ENCODE measurements around the gene FAXC.
"Not testable (repeated sequence)": the region's sequence is repeated elsewhere in the genome, so short reads cannot be mapped to it uniquely, and the experiment has no call there.

Gene FAXC

GRCh38 chr6:99269207-99269606, 80.3 kb downstream of the FAXC start:
- Histone ChIP-seq H3K36me3 (ENCODE audit: control insufficient read depth, insufficient read depth, low read length) (no peaks in the 10 kb centered on the region), H3K27me3 (replicated peaks; ENCODE audit: control insufficient read depth, insufficient read depth, low read length) (no peaks in the 10 kb centered on the region), H3K4me3 (replicated peaks; ENCODE audit: low read depth, low read length) (no peak overlapping the region)
- no peak for DNase-seq (ENCODE audit: extremely low read depth, insufficient read length)
- TF ChIP-seq CTCF (IDR thresholded peaks at IDR 0.05; ENCODE audit: insufficient read depth, low read length, poor library complexity, severe bottlenecking), result no peak

GRCh38 chr6:99266996-99267395, 82.5 kb downstream of the FAXC start:
- H3K36me3 ChIP-seq (ENCODE audit: control insufficient read depth, insufficient read depth, low read length); H3K4me3 ChIP-seq (replicated peaks; ENCODE audit: low read depth, low read length); H3K27me3 ChIP-seq (replicated peaks; ENCODE audit: control insufficient read depth, insufficient read depth, low read length); DNase-seq (ENCODE audit: extremely low read depth, insufficient read length): not testable (repeated sequence)

- H3K36me3 ChIP-seq (ENCODE audit: control insufficient read depth, insufficient read depth, low read length); H3K27me3 ChIP-seq (replicated peaks; ENCODE audit: control insufficient read depth, insufficient read depth, low read length); H3K4me3 ChIP-seq (replicated peaks; ENCODE audit: low read depth, low read length); DNase-seq (ENCODE audit: extremely low read depth, insufficient read length): not testable (repeated sequence)
These were observed 84.0 kb downstream of the FAXC start for GRCh38 chr6:99265447-99265846.

- H3K27me3 ChIP-seq (replicated peaks; ENCODE audit: control insufficient read depth, insufficient read depth, low read length), result peaks cover 3% of the 10 kb centered on the region
These were observed 94.6 kb downstream of the FAXC start for GRCh38 chr6:99254616-99255550.

GRCh38 chr6:99253271-99253670, 96.2 kb downstream of the FAXC start:
- DNase-seq (ENCODE audit: extremely low read depth, insufficient read length), result no peak
- Histone ChIP-seq H3K36me3 (ENCODE audit: control insufficient read depth, insufficient read depth, low read length) (no peaks in the 10 kb centered on the region), H3K4me3 (replicated peaks; ENCODE audit: low read depth, low read length) (no peak overlapping the region), H3K27me3 (replicated peaks; ENCODE audit: control insufficient read depth, insufficient read depth, low read length) (peaks cover 3% of the 10 kb centered on the region)
- no peak for TF ChIP-seq CTCF (IDR thresholded peaks at IDR 0.05; ENCODE audit: insufficient read depth, low read length, poor library complexity, severe bottlenecking)

More at GRCh38 chr6:99254616-99255550, 94.6 kb downstream of the FAXC start:
- no peak for TF ChIP-seq CTCF (IDR thresholded peaks at IDR 0.05; ENCODE audit: insufficient read depth, low read length, poor library complexity, severe bottlenecking)
- no peak for DNase-seq (ENCODE audit: extremely low read depth, insufficient read length)
- no peaks in the 10 kb centered on the region for H3K36me3 ChIP-seq (ENCODE audit: control insufficient read depth, insufficient read depth, low read length)
- no peak overlapping the region for H3K4me3 ChIP-seq (replicated peaks; ENCODE audit: low read depth, low read length)

GRCh38 chr6:99252421-99252820, 97.1 kb downstream of the FAXC start:
- no peak for DNase-seq (ENCODE audit: extremely low read depth, insufficient read length)
- no peak for TF ChIP-seq CTCF (IDR thresholded peaks at IDR 0.05; ENCODE audit: insufficient read depth, low read length, poor library complexity, severe bottlenecking)
- H3K36me3 ChIP-seq (ENCODE audit: control insufficient read depth, insufficient read depth, low read length), result no peaks in the 10 kb centered on the region
- no peak overlapping the region for H3K4me3 ChIP-seq (replicated peaks; ENCODE audit: low read depth, low read length)
- H3K27me3 ChIP-seq (replicated peaks; ENCODE audit: control insufficient read depth, insufficient read depth, low read length), result peaks cover 3% of the 10 kb centered on the region
